ENCODE data around the gene PRORP. TPM values are rescaled to one million over a fixed set of nuclear protein-coding genes. Genes with fewer than 3 reads are reported as not detected.

Gene PRORP
- total RNA-seq, 2 experiments from 2014 or later = 32.5 to 35.4 TPM

GRCh38 chr14:35114036-35114435 lies 8.3 kb upstream of the PRORP start:
- H3K27ac Mint-ChIP-seq = no peak overlapping the region
- POLR2A ChIA-PET = no interaction called here

DNA sequence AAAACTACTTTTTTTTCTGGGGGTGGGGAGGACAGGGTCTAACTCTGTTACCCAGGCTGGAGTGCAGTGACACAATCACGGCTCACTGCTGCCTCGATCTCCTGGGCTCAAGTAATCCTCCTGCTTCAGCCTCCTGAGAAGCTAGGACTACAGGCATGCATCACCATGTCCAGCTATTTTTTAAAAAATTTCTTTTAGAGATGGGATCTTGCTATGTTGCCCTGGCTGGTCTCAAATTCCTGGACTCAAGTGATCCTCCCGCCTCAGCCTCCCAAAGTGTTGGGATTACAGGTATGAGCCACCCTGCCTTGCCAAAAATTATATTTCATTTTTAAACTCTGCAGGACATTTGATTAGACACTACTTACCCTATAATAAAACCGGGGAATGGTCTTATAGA lies 6.1 kb upstream of the PRORP start:
- H3K4me3 Mint-ChIP-seq = no peak overlapping the region
- POLR2A ChIA-PET = no interaction called here
- no peaks in the 10 kb centered on the region for H3K9me3 Mint-ChIP-seq (ENCODE audit: insufficient read depth)
- no peaks in the 10 kb centered on the region for H3K27me3 Mint-ChIP-seq (ENCODE audit: low read depth)
- CTCF ChIA-PET = no interaction called here
- DNase-seq (no peak), ATAC-seq (no peak)
- H3K4me1 Mint-ChIP-seq (ENCODE audit: low read depth) = peaks cover 33% of the 10 kb centered on the region
- H3K27ac Mint-ChIP-seq = no peak overlapping the region
- H3K36me3 Mint-ChIP-seq (ENCODE audit: low read depth) = peaks cover 57% of the 10 kb centered on the region

More at GRCh38 chr14:35114036-35114435, 8.3 kb upstream of the PRORP start:
- ATAC-seq (no peak), DNase-seq (no peak)
- Mint-ChIP-seq H3K4me1 (ENCODE audit: low read depth) (peaks cover 19% of the 10 kb centered on the region), H3K4me3 (no peak overlapping the region), H3K27me3 (ENCODE audit: low read depth) (no peaks in the 10 kb centered on the region), H3K9me3 (ENCODE audit: insufficient read depth) (no peaks in the 10 kb centered on the region), H3K36me3 (ENCODE audit: low read depth) (peaks cover 65% of the 10 kb centered on the region)
- CTCF ChIA-PET = no interaction called here

DNA sequence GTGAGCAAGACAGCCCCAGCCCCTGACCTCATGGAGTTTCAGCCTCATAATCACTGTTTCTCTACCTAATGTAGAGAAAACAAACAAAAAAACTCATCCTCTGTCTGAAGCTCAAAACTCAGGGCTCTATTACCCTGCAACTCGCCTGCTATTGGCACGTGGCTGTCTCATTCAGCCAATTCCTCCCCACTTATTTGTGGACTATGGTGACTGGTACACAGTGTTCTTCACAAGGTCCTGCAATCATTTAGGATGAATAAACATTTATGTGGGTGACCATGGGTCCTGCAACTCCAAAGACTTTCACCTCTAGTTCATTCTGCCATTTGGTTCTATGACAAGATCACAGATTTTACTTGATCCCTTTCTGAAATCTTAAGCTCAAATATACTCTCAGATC lies 5.2 kb upstream of the PRORP start:
- Mint-ChIP-seq H3K27me3 (ENCODE audit: low read depth) (no peaks in the 10 kb centered on the region), H3K4me3 (no peak overlapping the region), H3K36me3 (ENCODE audit: low read depth) (peaks cover 48% of the 10 kb centered on the region), H3K4me1 (ENCODE audit: low read depth) (peaks cover 33% of the 10 kb centered on the region), H3K9me3 (ENCODE audit: insufficient read depth) (no peaks in the 10 kb centered on the region), H3K27ac (peak overlapping the region; percentile 43)
- DNase-seq (no peak), ATAC-seq (no peak)
- ChIA-PET CTCF (no interaction called here), POLR2A (no interaction called here)

DNA sequence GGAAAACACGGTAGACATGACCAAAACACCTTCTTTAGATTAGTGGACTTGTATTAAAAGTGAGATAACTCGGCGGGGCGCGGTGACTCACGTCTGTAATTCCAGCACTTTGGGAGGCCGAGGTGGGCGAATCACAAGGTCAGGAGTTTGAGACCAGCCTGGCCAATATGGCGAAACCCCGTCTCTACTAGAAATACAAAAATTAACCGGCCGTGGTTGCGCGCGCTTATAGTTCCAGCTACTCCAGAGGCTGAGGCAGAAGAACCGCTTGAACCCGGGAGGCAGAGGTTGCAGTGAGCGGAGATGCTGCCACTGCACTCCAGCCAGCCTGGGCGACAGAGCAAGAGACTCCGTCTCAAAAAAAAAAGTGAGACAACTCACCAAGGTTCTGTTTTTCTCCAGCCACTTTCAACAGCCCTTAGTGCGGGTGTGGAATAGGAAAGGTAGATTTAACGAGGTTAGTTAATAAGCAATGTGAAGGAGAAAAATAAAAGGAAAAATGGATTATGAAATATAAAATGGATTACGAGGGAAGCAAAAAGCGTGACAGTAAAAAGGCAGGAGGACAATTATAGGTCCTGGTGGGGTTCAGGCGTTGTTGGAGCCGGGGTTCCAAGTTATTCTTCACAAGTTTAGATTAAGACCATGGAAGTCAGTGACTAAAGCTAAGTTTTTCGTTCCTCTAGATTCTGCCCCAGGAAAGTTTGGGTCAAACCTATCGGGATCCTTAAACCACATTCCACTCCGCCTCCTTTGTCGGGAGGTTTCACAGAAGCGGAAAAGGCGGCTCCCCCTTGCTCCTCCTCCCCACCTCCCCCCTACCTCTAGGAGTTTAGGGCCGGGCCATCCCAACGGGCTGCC lies 1.1 kb upstream of the PRORP start:
- Mint-ChIP-seq H3K27ac (peak overlapping the region; percentile 99), H3K36me3 (ENCODE audit: low read depth) (peaks cover 36% of the 10 kb centered on the region), H3K4me3 (peak overlapping the region; percentile 98), H3K4me1 (ENCODE audit: low read depth) (peaks cover 58% of the 10 kb centered on the region), H3K9me3 (ENCODE audit: insufficient read depth) (no peaks in the 10 kb centered on the region), H3K27me3 (ENCODE audit: low read depth) (no peaks in the 10 kb centered on the region)
- CTCF ChIA-PET = interaction anchor here (0.7 to 3.3 kb wide), 7 partner anchors 10 to 295 kb away, joined by 3 to 15 read pairs (median 3); partner anchors contain the start of genes FAM177A1 and NFKBIA
- DNase-seq (peak; percentile 24), ATAC-seq (no peak)
- POLR2A ChIA-PET = interaction anchor here (0.6 to 3.7 kb wide), 12 partner anchors 11 to 292 kb away, joined by 3 to 34 read pairs (median 4); partner anchors contain the start of genes FAM177A1, NFKBIA, PSMA6 and SRP54

DNA sequence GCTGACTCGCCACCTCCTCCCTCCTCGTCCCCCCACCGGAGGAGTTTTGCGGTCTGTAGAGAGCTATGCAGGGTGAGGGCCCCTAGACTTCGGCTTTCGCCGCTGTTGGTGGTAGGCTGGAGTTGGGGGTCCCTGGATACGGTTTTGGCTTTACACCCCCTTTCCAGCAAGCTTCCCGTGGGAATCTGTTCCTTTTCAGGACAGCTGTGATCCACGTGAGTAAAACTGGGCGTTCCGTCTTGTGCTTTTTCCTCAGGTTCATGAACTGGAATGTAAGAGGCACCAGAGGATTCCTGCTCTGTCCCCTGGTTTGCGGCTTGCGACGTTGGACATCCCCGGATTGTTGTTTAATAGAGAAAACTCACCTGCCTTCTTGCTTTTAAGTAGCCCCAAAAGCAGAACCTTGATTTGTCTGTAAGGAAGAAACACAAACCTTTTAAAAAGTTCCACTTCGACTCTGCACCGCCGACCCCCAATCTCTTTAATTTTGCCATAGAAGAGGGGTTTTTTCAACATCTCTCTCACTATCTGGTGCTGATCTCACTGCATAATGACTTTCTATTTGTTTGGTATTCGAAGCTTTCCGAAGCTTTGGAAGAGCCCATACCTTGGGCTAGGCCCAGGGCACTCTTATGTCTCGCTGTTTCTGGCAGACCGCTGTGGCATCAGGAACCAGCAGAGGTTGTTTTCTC lies 490 bp downstream of the PRORP start:
- ChIA-PET POLR2A (interaction anchor here (1.0 to 3.7 kb wide), 9 partner anchors 12 to 703 kb away, joined by 3 to 34 read pairs (median 7); partner anchors contain the start of genes BRMS1L, FAM177A1, NFKBIA and PSMA6), CTCF (interaction anchor here (0.7 to 3.3 kb wide), 10 partner anchors 15 to 294 kb away, joined by 3 to 15 read pairs (median 4); partner anchors contain the start of genes NFKBIA and SRP54)
- DNase-seq (no peak), ATAC-seq (no peak)
- Mint-ChIP-seq H3K9me3 (ENCODE audit: insufficient read depth) (no peaks in the 10 kb centered on the region), H3K36me3 (ENCODE audit: low read depth) (peaks cover 31% of the 10 kb centered on the region), H3K27me3 (ENCODE audit: low read depth) (no peaks in the 10 kb centered on the region), H3K27ac (peak overlapping the region; percentile 99), H3K4me1 (ENCODE audit: low read depth) (peaks cover 57% of the 10 kb centered on the region), H3K4me3 (peak overlapping the region; percentile 98)

DNA sequence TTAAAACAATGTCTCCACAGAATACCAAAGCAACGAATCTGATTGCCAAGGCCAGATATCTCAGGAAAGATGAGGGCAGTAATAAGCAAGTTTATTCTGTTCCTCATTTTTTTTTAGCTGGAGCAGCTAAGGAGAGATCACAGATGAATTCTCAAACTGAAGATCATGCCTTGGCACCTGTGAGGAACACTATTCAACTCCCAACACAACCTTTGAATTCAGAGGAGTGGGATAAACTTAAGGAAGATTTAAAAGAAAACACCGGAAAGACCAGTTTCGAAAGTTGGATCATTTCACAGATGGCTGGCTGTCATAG lies 994 bp downstream of the PRORP start:
- H3K4me1 Mint-ChIP-seq (ENCODE audit: low read depth) = peaks cover 62% of the 10 kb centered on the region
- POLR2A ChIA-PET = interaction anchor here (0.5 to 3.7 kb wide), 5 partner anchors 77 to 807 kb away, joined by 3 to 34 read pairs (median 17); partner anchors contain the start of genes FAM177A1, NFKBIA and SRP54
- H3K36me3 Mint-ChIP-seq (ENCODE audit: low read depth) = peaks cover 34% of the 10 kb centered on the region
- CTCF ChIA-PET = interaction anchor here (0.7 to 3.3 kb wide), 8 partner anchors 16 to 293 kb away, joined by 3 to 15 read pairs (median 6); partner anchors contain the start of genes NFKBIA and SRP54
- no peaks in the 10 kb centered on the region for H3K9me3 Mint-ChIP-seq (ENCODE audit: insufficient read depth)
- H3K27ac Mint-ChIP-seq = peak overlapping the region; percentile 99
- ATAC-seq (no peak), DNase-seq (no peak)
- H3K4me3 Mint-ChIP-seq = peak overlapping the region; percentile 98
- H3K27me3 Mint-ChIP-seq (ENCODE audit: low read depth) = no peaks in the 10 kb centered on the region

DNA sequence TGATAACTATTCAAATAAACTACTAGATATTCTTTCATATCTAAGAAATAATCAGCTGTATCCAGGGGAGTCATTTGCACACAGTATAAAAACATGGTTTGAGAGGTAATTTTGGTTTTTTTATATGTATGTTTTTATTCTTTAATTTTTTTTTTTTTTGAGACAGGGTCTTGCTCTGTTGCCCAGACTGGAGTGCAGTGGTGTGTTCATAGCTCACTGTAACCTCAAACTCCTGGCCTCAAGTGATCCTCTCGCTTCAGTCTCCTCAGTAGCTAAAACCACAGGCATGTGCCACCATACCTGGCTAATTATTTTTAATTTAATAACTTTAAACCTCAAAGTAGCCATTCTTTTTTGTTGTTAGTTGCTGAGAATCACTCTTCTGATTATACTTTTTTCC lies 1.8 kb downstream of the PRORP start:
- Mint-ChIP-seq H3K9me3 (ENCODE audit: insufficient read depth) (no peaks in the 10 kb centered on the region), H3K4me1 (ENCODE audit: low read depth) (peaks cover 60% of the 10 kb centered on the region), H3K4me3 (peak overlapping the region; percentile 98), H3K27ac (no peak overlapping the region), H3K36me3 (ENCODE audit: low read depth) (peaks cover 39% of the 10 kb centered on the region), H3K27me3 (ENCODE audit: low read depth) (no peaks in the 10 kb centered on the region)
- POLR2A ChIA-PET = interaction anchor here (0.6 to 3.0 kb wide), 2 partner anchors 94 to 280 kb away, joined by 4 to 34 read pairs; partner anchors contain the start of gene NFKBIA
- CTCF ChIA-PET = interaction anchor here (0.9 to 3.3 kb wide), 6 partner anchors 16 to 292 kb away, joined by 3 to 15 read pairs (median 8); partner anchors contain the start of gene NFKBIA
- DNase-seq (no peak), ATAC-seq (no peak)

GRCh38 chr14:35133542-35134328 lies 11.4 kb downstream of the PRORP start:
- H3K4me1 Mint-ChIP-seq (ENCODE audit: low read depth) = peaks cover 5% of the 10 kb centered on the region
- peaks cover 49% of the 10 kb centered on the region for H3K36me3 Mint-ChIP-seq (ENCODE audit: low read depth)
- DNase-seq (no peak), ATAC-seq (no peak)
- CTCF ChIA-PET = interaction anchor here (1.0 to 1.3 kb wide), 4 partner anchors 9 to 288 kb away, joined by 3 to 4 read pairs (median 4); no protein-coding TSS in a partner anchor
- no peaks in the 10 kb centered on the region for H3K27me3 Mint-ChIP-seq (ENCODE audit: low read depth)
- no peak overlapping the region for H3K4me3 Mint-ChIP-seq
- no peaks in the 10 kb centered on the region for H3K9me3 Mint-ChIP-seq (ENCODE audit: insufficient read depth)
- H3K27ac Mint-ChIP-seq = peak overlapping the region; percentile 23
- POLR2A ChIA-PET = interaction anchor here (0.6 to 1.9 kb wide), 3 partner anchors 12 to 283 kb away, joined by 3 to 12 read pairs (median 7); partner anchors contain the start of genes NFKBIA, PPP2R3C and PRORP

DNA sequence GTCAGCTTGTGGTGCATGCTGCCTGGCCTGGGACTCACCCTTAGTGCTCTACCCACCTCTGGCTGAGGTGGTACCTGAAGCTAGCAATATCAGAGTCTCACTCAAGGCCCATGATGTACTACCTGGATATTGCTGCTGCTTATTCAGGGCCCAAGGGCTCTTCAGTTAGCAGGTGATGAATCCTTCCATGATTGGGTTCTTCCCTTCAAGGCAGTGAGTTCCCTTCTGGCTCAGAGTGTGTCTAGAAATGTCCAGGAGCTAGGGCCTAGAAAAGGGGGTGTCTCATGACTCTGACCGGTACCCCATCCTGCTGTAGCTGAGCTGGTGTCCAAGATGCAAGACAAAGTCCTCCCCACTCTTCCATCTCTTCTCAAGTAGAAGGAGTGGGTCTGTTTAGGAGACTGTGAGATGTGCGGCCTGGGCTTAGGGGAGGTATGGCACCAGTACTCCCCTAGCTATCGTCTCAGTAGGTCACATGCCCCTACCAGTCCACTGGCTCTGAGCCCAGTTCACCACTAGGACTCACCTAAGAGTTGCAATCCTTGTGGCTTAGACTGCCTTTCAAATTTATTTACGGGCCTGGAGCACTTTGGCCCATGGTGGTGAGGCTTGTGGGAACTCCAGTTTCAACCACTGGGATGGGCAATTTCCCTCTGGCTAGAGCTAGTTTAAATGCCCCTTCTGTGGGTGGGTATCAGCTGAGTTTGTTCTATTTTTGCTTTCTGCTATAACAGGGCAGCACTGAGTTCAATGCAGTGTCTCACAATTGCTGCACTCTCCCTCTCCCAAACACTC lies 12.2 kb downstream of the PRORP start:
- peak overlapping the region; percentile 23 for H3K27ac Mint-ChIP-seq
- CTCF ChIA-PET = interaction anchor here (0.8 to 1.3 kb wide), 5 partner anchors 8 to 553 kb away, joined by 3 to 4 read pairs (median 3); no protein-coding TSS in a partner anchor
- H3K36me3 Mint-ChIP-seq (ENCODE audit: low read depth) = peaks cover 45% of the 10 kb centered on the region
- H3K4me1 Mint-ChIP-seq (ENCODE audit: low read depth) = peaks cover 5% of the 10 kb centered on the region
- POLR2A ChIA-PET = interaction anchor here (0.6 to 1.9 kb wide), 3 partner anchors 12 to 282 kb away, joined by 3 to 12 read pairs (median 7); partner anchors contain the start of genes NFKBIA, PPP2R3C and PRORP
- DNase-seq (no peak), ATAC-seq (no peak)
- H3K27me3 Mint-ChIP-seq (ENCODE audit: low read depth) = no peaks in the 10 kb centered on the region
- H3K9me3 Mint-ChIP-seq (ENCODE audit: insufficient read depth) = no peaks in the 10 kb centered on the region
- no peak overlapping the region for H3K4me3 Mint-ChIP-seq

GRCh38 chr14:35138585-35138984 lies 16.2 kb downstream of the PRORP start:
- DNase-seq (no peak), ATAC-seq (no peak)
- H3K9me3 Mint-ChIP-seq (ENCODE audit: insufficient read depth) = no peaks in the 10 kb centered on the region
- POLR2A ChIA-PET = no interaction called here
- H3K27me3 Mint-ChIP-seq (ENCODE audit: low read depth) = no peaks in the 10 kb centered on the region
- H3K27ac Mint-ChIP-seq = no peak overlapping the region
- H3K4me3 Mint-ChIP-seq = no peak overlapping the region
- H3K36me3 Mint-ChIP-seq (ENCODE audit: low read depth) = peaks cover 30% of the 10 kb centered on the region
- H3K4me1 Mint-ChIP-seq (ENCODE audit: low read depth) = peaks cover 5% of the 10 kb centered on the region
- CTCF ChIA-PET = interaction anchor here (5.6 kb wide), 1 partner anchor 266 kb away, joined by 67 read pairs; the partner anchor contains the start of gene NFKBIA
